OCI-LY3 (cell line): ENCODE data around the gene TNK2.

ENCODE experiments used
- CTCF ChIP-seq: fragments of 200-600, 300-600 bp; sonication (generic); IDR thresholded peaks from 2 replicates; pipeline ENCODE4 v1.5.1; 2014; ENCODE audit warnings: antibody characterized with exemption, low read length, low read depth
- EZH2phosphoT487 ChIP-seq: fragments of 200-600 bp; shearing (Covaris generic); IDR thresholded peaks from 2 replicates; pipeline ENCODE4 v1.6.1; 2018; ENCODE audit warnings: antibody characterized with exemption, mixed run types, low read depth

GRCh38 chr3:195856410-195857084, 51.8 kb downstream of the TNK2 start:
- TF ChIP-seq CTCF (no peak), EZH2phosphoT487 (no peak)
